Vagina (tissue), 2 donors: ENCODE measurements around the gene ZNF582. TPM values are rescaled to one million over a fixed set of nuclear protein-coding genes. Genes with fewer than 3 reads are reported as not detected.

Experiments used
- DNase-seq, 2 donors: peaks; one replicate each; pipeline ENCODE4 v3.0.0-alpha.2; 2017; ENCODE audit errors: extremely low spot score in 2 of 2
- H3K27ac ChIP-seq: fragments of 200-600 bp; sonication (generic); one replicate; pipeline ENCODE4 v1.5.1; 2019
- H3K27me3 ChIP-seq: fragments of 200-600 bp; sonication (generic); one replicate; pipeline ENCODE4 v1.5.1; 2019
- H3K36me3 ChIP-seq, 2 donors: fragments of 200-600 bp; sonication (generic); one replicate each; pipeline ENCODE4 v1.5.1; 2017 to 2019
- H3K4me1 ChIP-seq: fragments of 200-600 bp; sonication (generic); one replicate; pipeline ENCODE4 v1.5.1; 2019
- H3K4me3 ChIP-seq, 2 donors: fragments of 200-600 bp; sonication (generic); 1 replicate in 1 of 2; 2 replicates in 1 of 2; pipeline ENCODE4 v1.5.1; 2016 to 2019
- H3K9me3 ChIP-seq: fragments of 200-600 bp; sonication (generic); one replicate; pipeline ENCODE4 v1.5.1; 2019
- POLR2A ChIP-seq, 2 donors: fragments of 450-650 bp; IDR thresholded peaks; one replicate each; pipeline ENCODE4 v1.6.1; 2017; ENCODE audit warnings: antibody characterized with exemption in 2 of 2, mild to moderate bottlenecking in 2 of 2, moderate library complexity in 2 of 2
- POLR2AphosphoS5 ChIP-seq, 2 donors: sonication (generic); formaldehyde crosslinking; IDR thresholded peaks; one replicate each; pipeline ENCODE4 v1.9.0; 2017; ENCODE audit warnings: antibody characterized with exemption in 2 of 2, mild to moderate bottlenecking in 2 of 2, low read depth in 1 of 2; ENCODE audit not compliant: insufficient read depth in 1 of 2
- intact Hi-C: fragments of 100-400 bp; cut with DNase I; formaldehyde crosslinking; loops from one replicate; pipeline ENCODE4 v1.15.1; 2023
- total RNA-seq: library from RNA; depleted of rRNA; stranded (reverse); fragments of >200 nt; gene quantifications from one replicate; pipeline ENCODE4 v1.2.3, GENCODE V29; 2016
- TF ChIP-seq, protein P1 (sequence below), 3 experiments: fragments of 450-650 bp in 2 of 3; fragments of 200-600 bp in 1 of 3; sonication (generic) in 1 of 3; IDR thresholded peaks; one replicate each; pipeline ENCODE4 v1.5.1; 2017 to 2019; ENCODE audit warnings: antibody characterized with exemption in 3 of 3, mild to moderate bottlenecking in 2 of 3, moderate library complexity in 2 of 3

Gene ZNF582
- total RNA-seq, 1 donor from 2014 or later: 6.9 TPM

DNA sequence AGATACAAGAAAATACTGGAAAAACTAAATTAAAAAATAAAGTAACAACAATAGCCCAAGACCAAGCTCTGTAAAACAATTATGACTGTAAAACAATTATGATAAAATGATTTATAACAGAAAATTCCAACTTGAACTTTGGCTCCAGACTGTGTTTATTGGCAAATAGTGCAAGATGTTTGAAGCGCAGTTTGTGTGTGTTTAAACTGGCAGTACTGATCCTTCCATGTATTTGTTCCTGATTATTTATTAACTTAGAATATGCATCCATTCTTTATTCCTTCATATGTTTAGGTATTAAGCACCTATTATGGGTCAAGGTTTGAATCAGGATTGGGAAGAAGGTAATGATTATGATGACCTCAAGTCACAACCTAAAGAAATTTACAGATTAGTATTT is 37.8 kb downstream of the ZNF582 start:
- Histone ChIP-seq H3K4me1 (no peaks in the 10 kb centered on the region), H3K36me3 (no peaks in the 10 kb centered on the region), H3K27me3 (no peaks in the 10 kb centered on the region), H3K27ac (no peak overlapping the region), H3K4me3 (no peak overlapping the region), H3K9me3 (peaks cover 3% of the 10 kb centered on the region)
- DNase-seq: no peak
- TF ChIP-seq POLR2AphosphoS5 (IDR thresholded peaks at IDR 0.05; ENCODE audit: insufficient read depth in 1 of 2, low read depth in 1 of 2): no peak
- TF ChIP-seq POLR2A (IDR thresholded peaks at IDR 0.05): no peak
- TF ChIP-seq, protein P1, sequence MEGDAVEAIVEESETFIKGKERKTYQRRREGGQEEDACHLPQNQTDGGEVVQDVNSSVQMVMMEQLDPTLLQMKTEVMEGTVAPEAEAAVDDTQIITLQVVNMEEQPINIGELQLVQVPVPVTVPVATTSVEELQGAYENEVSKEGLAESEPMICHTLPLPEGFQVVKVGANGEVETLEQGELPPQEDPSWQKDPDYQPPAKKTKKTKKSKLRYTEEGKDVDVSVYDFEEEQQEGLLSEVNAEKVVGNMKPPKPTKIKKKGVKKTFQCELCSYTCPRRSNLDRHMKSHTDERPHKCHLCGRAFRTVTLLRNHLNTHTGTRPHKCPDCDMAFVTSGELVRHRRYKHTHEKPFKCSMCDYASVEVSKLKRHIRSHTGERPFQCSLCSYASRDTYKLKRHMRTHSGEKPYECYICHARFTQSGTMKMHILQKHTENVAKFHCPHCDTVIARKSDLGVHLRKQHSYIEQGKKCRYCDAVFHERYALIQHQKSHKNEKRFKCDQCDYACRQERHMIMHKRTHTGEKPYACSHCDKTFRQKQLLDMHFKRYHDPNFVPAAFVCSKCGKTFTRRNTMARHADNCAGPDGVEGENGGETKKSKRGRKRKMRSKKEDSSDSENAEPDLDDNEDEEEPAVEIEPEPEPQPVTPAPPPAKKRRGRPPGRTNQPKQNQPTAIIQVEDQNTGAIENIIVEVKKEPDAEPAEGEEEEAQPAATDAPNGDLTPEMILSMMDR (IDR thresholded peaks at IDR 0.05): no peak
- intact Hi-C loops: loop anchor here (10.0 kb wide), 1 partner anchor 101 kb away; no protein-coding TSS in a partner anchor

DNA sequence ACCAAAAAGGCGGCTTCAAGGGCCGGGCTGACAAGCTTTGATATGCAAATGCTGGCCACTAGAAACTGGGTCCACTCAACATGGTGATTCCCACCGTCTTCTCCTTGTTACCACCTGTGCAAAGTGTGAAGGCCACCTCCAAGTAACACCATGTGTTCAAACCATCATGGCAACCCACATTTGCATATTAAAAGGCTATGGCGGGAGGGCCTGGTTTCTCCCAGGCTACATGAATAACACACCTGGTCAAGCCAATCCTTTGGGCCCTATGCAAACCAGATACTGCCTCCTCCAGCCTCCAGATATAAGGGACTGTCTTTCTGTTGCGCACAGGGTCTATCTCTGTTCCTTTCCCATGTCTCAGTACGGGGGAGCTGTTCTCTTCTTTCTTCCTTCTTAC is 42.1 kb downstream of the ZNF582 start:
- no peaks in the 10 kb centered on the region for H3K4me1 ChIP-seq
- H3K27me3 ChIP-seq: no peaks in the 10 kb centered on the region
- H3K9me3 ChIP-seq: no peaks in the 10 kb centered on the region
- H3K4me3 ChIP-seq: no peak overlapping the region
- no peak for DNase-seq
- TF ChIP-seq POLR2AphosphoS5 (IDR thresholded peaks at IDR 0.05; ENCODE audit: insufficient read depth in 1 of 2, low read depth in 1 of 2) (no peak), POLR2A (IDR thresholded peaks at IDR 0.05) (no peak)
- TF ChIP-seq, protein P1 (IDR thresholded peaks at IDR 0.05): no peak
- no peaks in the 10 kb centered on the region for H3K36me3 ChIP-seq
- no peak overlapping the region for H3K27ac ChIP-seq
- intact Hi-C loops: loop anchor here (10.0 kb wide), 1 partner anchor 96 kb away; no protein-coding TSS in a partner anchor

DNA sequence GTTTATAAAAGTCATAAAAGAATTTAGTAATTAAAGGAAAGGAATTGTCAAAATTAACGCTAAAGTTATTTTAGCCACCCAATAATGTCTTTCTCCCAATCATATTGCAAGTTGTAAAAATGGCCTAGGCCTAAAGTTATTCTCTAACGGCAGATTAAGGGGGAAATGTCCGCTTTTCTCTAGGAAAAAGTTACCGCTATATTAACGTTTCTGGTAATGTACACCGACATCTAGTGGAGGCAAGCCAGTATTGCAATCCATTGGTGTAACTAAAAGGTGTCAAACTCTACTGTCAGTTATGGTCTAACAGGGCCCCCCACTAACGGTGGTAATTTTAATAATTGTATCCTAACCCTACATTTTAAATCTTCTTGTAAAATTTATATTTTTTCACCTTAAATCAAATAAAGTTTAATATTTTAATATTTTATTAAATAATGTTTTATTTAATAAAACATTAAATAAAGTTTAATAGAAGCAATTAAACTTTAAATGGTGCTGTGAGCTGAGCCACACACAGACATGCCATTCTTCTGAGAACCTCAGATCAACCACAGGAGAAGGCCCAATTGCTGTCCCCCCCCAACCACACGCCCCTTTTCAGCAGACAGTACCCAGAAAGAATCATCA is 42.8 kb downstream of the ZNF582 start:
- Histone ChIP-seq H3K27ac (no peak overlapping the region), H3K27me3 (no peaks in the 10 kb centered on the region), H3K4me3 (no peak overlapping the region), H3K4me1 (no peaks in the 10 kb centered on the region), H3K9me3 (no peaks in the 10 kb centered on the region), H3K36me3 (no peaks in the 10 kb centered on the region)
- TF ChIP-seq POLR2AphosphoS5 (IDR thresholded peaks at IDR 0.05; ENCODE audit: insufficient read depth in 1 of 2, low read depth in 1 of 2): no peak
- TF ChIP-seq, protein P1 (IDR thresholded peaks at IDR 0.05): peak; percentile 72 to 82 (median 79)
- DNase-seq: no peak
- intact Hi-C loops: loop anchor here (10.0 kb wide), 1 partner anchor 96 kb away; no protein-coding TSS in a partner anchor

DNA sequence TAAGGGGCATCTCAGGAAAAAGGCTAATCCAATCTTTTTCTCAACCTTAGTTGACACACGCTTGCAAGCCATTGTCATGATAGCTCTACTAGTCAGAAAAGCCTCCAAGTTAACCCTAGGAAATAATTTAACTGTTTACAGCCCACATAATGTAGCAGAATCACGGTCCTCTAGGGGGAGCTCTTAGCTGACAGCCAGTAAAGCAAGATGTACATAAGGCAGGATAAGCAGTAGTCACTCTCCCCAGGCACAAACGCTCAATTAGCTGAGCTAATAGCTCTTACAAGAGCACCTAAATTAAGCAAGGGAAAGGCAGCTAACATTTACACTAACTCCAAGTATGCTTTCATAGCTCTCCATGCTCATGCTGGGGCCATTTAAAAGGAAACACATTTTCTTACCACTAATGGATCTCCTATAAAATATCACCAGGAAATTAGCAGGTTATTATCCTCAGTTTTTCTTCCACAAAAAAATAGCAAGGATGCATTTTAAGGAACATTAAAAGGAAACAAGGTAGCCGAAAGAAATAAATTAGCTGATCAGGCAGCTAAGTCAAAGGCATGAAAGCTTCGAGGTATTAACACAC is 45.0 kb downstream of the ZNF582 start:
- Histone ChIP-seq H3K27ac (no peak overlapping the region), H3K4me3 (no peak overlapping the region), H3K36me3 (no peaks in the 10 kb centered on the region), H3K4me1 (no peaks in the 10 kb centered on the region), H3K9me3 (no peaks in the 10 kb centered on the region), H3K27me3 (no peaks in the 10 kb centered on the region)
- no peak for DNase-seq
- intact Hi-C loops: no loop called here
- TF ChIP-seq, protein P1 (IDR thresholded peaks at IDR 0.05): no peak
- TF ChIP-seq POLR2A (IDR thresholded peaks at IDR 0.05) (no peak), POLR2AphosphoS5 (IDR thresholded peaks at IDR 0.05; ENCODE audit: insufficient read depth in 1 of 2, low read depth in 1 of 2) (no peak)

DNA sequence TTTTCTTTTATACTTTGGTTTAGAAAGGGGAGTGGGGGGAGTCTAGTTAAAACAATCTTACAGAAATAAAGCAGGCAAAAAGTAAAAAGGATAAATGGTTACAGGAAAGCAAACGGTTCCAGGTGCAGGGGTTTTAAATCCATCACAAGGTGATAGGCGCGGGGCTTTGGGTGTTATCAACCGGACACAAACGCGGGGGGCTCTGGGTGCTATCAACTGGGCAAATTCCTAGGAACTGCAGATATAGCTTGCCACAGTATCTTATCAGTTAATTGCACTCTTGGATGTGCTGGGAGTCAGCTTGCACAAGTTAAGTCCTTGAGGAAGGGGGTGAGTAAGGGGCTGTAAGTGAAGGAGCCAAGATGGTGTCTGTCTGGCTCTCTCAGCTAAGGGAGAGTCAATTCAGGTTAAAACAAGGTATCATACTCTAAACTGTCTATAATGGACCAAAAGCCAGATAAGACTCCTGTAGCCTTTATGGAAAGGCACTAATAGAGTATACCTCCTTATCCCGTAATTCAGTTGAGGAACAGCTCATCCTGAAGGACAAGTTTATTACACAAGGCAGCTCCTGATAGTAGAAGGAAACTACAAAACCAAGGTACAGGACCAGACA is 46.1 kb downstream of the ZNF582 start:
- Histone ChIP-seq H3K36me3 (no peaks in the 10 kb centered on the region), H3K4me3 (no peak overlapping the region), H3K27me3 (no peaks in the 10 kb centered on the region), H3K4me1 (no peaks in the 10 kb centered on the region), H3K9me3 (no peaks in the 10 kb centered on the region), H3K27ac (no peak overlapping the region)
- DNase-seq: no peak
- intact Hi-C loops: no loop called here
- TF ChIP-seq POLR2AphosphoS5 (IDR thresholded peaks at IDR 0.05; ENCODE audit: insufficient read depth in 1 of 2, low read depth in 1 of 2) (no peak), POLR2A (IDR thresholded peaks at IDR 0.05) (no peak)
- TF ChIP-seq, protein P1 (IDR thresholded peaks at IDR 0.05): no peak
